DMS 273 (cell line): ENCODE measurements around the gene ZNF491.
A peak's percentile ranks its signal among the peaks of the same experiment; 100 is the strongest.
"Not testable (repeated sequence)": the region's sequence is repeated elsewhere in the genome, so short reads cannot be mapped to it uniquely, and the experiment has no call there.

Experiments
- DNase-seq: peaks from one replicate; lab custom pipeline; 2025; ENCODE audit not compliant: unreplicated experiment; lab: John Stamatoyannopoulos, UW

Gene ZNF491

DNA sequence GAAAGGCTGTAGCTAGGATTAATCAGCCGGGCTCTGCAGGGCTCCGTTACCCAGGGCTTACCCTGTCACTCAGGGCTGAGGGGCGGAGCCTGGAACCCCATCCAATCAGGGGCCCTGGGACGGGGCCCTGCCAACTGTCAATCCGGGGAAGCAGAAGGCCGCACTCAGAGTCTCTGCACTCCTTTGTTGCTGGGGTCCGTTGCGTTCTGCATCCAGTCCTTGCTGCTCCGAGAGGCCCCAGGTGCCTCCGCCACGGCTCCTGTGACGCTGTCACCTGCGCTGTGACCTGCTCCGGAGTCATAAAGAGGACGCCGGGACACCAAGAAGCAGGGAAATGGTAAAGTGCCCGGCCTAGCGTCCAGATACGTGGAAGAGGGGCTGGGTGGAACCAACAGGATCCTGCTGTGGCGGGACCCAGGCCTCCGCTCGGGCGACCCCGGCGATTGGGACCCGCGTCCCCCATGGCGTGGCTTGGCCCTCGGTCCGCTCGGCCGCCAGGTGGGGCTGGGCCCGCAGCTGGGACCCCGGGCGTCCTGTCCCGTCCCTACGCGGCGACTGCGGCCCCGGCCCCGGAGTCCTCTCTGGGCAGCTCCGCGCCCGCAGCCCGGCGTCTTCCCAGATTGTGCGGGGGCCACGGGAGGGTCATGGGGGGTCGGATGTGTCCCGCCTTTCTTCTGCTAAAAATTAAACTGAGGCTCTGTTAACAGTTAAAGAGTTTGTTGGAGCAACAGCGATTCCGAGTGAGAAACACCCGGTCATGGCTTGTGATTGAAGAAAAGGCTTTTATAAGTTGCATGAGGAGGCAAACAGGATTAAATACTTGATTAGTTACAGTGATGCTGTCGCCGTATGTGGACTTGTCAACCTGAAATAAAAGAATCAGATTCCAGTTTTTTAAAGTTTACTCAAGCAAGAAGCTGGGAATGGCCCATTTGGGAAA, at the start of gene ZNF491:
Gene ZNF491 (plus strand): TSS at position 133 of the 940 bp plus-strand sequence. CDS start 7,431 bp downstream, outside the sequence.
- peak; percentile 97 for DNase-seq

DNA sequence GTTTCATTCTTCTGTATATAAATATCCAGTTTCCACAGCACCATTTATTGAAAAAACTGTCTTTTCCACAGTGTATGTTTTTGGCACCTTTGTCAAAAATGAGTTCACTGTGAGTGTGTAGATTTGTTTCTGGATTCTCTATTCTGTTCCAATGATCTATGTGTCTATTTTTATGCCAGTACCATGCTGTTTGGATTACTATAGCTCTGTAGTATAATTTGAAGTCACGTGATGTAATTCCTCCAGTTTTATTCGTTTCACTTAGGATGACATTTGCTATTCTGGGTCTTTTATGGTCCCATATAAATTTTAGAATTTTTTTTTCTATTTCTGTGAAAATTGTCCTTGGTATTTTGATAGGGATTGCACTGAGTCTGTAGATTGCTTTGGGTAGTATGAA, 48.6 kb upstream of the ZNF491 start:
- DNase-seq: no peak

DNA sequence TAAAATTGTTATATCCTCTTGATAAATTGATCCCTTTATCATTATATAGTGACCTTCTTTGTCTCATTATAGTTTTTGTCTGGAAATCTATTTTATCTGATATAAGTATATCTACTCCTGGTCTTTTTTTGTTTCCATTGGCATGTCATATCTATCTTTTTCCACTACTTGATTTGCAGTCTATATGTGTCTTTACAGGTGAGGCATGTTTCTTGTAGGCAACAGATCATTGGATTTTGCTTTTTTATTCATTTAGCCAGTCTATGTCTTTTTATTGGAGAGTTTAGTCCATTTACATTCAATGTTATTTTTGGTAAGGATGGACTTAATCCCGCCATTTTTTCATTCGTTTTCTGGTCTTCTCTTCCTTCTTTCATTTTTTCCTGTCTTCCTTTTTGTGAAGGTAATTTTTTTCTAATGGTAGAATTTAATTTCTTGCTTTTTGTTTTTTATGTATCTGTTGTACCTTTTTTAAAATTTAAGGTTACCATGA, 46.0 kb upstream of the ZNF491 start:
- no peak for DNase-seq

DNA sequence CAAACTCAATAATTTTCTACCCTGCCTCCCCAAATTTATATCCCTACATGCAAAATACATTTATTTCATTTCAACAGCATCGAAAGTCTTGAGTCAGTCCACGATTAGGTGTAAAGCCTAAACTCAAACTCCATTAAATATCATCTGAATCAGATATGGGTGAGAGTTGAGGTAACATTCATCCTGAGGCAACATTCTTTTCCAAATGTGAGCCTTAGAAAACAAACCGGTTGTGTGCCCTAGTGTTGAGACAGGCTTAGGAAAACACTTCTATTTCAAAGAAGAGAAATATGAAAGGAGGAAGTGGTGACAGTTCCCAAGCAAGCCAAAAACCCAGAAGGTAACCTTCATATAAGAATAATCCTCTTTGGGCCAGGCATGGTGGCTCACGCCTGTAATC, 43.7 kb upstream of the ZNF491 start:
- DNase-seq: no peak

DNA sequence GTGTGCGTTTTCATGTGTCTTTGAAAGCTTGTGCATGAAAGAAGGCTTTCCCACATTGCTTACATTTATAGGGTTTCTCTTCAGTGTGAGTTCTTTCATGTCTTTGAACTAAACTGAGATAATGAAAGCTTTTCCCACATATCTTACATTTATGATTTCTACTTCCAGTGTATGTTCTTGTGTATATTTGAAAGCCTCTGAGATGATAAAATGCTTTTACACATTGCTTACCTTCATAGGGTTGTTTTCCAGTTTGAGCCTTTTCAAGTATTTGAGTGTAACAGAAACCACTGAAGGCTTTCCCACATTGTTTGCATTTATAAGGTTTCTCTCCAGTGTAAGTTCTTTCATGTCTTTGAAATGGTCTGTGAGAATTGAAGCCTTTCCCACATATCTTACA, 41.4 kb upstream of the ZNF491 start:
- DNase-seq: no peak

DNA sequence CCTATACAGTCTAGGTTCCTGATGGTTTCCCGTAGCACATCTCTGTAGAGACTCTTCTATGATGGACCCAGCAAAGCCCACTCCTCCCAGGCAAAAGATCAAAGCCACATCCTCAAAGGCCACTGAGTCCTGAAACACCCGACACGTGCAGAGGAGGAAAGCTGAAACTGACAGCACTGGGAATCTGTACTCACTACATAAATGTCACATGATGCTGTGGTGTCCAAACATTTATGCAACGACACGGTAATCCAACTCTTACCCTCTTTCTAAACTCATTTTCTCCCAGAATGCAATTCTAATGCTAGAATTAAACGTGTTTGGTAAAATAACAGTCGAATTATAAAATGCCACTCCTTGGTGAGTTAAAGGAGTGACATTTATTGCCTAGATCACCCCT, 38.5 kb upstream of the ZNF491 start:
- DNase-seq: no peak

DNA sequence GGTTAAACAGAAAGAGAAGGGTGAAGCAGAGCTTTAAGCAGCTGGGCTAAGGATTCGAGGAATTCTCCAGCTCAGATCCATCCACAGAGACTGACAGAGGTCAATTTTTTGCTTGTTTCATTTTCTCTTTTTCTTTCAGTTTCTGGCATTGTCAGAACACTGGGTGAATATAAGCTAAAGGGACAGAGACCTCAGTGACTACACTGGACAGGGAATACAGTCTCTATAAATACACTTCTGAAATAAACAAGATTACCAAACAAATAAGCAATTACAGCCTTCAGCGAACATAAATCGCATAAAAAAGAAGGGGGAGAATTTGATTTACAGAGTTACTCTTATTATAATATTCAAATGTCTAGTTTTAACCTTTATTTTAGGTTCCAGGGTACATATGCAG, 35.2 kb upstream of the ZNF491 start:
- no peak for DNase-seq

DNA sequence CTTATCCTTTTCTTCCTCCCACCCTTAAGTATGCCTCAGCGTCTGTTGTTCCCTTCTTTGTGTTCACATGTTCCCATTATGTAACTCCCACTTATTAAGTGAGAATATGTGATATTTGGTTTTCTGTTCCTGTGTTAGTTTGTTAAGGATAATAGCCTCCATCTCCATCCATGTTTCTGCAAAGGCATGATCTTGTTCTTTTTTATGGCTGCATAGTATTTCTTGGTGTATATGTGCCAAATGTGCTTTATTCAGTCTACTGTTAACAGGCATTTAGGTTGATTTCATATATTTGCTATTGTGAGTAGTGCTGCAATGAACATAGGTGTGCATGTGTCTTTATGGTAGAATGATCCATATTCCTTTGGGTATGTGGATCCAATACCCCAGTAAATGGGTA, 34.7 kb upstream of the ZNF491 start:
- DNase-seq: no peak

DNA sequence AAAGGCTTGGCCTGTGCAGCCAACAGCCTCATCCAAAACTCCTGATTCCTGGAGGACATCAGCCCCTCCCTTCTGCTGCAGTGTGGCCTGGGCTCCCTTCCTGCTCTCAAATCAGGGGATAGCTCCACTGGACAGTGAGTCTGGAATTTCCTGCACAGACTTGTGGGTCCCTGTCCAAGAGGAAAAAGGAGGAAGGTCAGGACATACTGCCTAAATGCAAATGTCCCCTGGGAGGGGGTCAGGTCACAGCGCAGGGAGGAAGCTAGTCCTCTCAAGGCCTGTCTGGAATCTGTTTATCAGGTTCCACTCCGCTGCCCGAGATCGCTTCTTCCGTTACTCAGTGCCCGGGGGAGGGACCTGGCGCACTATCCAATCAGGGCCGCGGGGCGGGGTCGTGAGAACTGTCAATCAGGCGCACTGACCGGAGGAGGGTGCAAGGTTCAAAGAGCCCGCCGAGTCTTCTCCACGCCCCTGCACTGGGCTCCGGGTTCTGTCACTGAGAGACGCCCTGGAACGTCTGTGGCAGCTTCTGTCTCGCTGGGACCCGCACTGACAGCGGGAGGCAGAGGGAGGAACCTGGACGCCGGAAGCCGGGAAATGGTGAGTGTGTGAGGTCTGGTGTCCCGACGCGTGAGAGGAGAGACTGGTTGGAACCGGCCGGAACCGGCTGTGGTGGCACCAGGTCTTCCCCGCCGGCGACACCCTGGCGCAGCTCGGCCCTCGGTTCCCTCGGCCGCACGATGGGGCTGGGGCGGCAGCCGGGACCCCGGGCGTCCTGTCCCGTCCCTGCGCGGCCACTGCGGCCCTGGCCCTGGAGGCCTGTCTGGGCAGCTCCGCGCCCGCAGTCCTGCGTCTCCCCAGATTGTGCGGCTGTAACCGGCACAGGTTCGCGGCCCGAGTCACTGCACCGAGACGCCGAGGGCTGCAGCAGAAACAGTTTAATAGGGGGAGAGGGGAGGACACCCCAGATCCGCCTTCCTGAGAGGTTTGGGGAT, 31.4 kb upstream of the ZNF491 start, which contains the start of gene ZNF441:
Gene ZNF441 (plus strand): TSS at position 404 of the 995 bp plus-strand sequence. CDS start 194 bp downstream, at position 598.
- DNase-seq: peak; percentile 97

DNA sequence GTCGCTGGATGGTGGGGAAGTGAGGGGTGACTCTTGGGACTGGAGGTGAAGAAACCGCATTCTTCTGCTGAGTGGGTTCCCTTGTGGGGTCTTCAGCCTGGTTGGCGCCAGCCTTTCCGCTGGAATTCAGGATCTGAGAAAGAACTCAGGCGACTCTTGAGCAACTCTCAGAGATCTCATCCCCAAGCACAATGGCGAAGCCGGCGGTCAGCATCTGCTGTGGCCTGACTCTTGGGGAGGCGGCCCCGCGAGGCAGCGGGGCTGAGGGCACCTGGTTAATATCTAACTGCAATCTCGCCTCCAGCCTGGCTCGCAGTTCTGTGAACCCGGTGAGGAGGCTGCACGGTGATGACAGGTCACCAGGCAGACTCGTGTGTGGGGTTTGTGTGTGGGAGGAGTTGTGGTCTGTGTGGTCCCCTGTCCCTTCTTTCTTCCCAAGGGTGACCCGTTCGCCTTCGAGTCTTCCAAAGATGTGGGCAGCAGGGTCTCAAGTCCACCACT, 30.6 kb upstream of the ZNF491 start:
- DNase-seq: peak; percentile 43

DNA sequence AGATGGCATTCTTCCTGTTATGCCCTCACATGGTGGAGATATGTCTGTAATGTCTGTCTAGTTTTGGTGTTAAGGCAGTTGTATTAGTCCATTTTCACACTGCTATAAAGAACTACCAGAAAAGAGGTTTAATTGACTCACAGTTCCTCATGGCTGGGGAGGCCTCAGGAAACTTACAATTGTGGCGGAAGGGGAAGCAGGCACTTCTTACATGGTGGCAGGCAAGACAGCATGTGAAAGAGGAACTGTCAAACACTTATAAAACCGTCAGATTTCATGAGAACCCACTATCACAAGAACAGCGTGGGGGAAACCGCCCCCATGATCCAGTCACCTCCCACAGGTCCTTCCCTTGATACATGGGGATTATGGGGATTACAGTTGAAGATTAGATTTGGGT, 28.3 kb upstream of the ZNF491 start:
- no peak for DNase-seq

DNA sequence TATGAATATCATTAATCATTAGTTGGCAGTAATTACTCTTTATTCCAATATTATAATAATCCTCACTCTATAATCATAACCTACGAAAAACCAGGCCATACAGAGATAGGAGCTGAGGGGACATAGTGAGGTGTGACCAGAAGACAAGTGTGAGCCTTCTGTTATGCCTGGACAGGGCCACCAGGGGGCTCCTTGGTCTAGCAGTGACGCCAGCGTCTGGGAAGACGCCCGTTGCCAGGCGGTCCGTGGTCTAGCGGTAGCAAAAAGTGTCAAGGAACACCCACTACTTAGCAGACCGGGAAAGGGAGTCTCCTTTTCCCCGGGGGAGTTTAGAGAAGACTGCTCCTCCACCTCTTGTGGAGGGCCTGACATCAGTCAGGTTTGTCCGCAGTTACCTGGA, 26.8 kb upstream of the ZNF491 start:
- DNase-seq: peak; percentile 9

DNA sequence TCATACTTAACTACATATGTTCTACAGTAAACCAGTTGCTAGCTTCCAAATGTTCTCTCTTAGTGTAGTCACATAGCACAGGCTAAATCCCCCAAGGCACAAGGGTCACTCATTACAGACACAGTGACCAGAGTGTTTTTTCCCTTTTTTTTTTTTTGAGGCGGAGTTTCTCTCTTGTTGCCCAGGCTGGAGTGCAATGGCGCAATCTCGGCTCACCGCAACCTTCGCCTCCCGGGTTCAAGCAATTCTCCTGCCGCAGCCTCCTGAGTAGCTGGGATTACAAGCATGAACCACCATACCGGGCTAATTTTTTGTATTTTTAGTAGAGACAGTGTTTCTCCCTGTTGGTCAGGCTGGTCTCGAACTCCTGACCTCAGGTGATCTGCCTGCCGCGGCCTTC, 21.7 kb upstream of the ZNF491 start:
- not testable (repeated sequence) for DNase-seq

DNA sequence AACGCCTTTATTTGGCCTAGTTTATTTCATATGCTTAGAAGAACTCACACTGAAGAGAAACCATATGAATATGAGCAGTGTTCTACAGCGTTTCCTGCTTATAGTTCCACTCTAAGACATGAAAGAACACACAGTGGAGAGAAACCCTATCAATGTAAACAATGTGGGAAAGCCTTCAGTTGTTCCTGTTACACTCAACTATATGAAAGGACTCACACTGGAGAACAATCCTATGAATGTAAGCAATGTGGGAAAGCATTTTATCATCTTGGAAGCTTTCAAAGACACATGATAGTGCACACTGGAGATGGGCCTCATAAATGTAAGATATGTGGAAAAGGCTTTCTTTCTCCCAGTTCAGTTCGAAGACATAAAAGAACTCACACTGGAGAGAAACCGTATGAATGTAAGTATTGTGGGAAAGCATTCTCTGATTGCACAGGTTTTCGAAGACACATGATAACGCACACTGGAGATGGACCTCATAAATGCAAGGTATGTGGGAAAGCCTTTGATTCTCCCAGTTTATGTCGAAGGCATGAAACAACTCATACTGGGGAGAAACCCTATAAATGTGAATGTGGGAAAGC, 17.8 kb upstream of the ZNF491 start:
- DNase-seq: no peak

DNA sequence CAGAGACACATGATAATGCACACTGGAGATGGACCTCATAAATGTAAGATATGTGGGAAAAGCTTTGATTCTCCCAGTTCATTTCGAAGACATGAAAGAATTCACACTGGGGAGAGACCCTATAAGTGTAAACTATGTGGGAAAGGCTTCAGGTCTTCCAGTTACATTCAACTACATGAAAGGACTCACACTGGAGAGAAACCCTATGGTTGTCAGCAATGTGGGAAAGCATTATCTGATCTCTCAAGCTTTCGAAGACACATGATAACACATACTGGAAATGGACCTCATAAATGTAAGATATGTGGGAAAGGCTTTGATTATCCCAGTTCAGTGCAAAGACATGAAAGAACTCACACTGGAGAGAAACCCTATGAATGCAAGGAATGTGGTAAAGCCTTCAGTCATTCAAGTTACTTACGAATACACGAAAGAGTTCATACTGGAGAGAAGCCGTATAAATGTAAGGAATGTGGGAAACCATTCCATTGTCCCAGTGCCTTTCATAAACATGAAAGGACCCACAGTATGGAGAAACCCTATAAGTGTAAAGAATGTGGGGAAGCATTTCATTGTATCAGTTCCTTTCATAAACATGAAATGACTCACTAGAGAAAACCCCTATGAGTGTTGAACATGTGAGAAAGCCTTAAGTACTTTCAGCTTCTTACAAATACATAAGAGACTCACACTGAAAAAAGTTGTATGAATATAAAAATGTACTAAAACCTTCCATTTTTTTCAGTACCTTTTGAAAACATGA, 16.8 kb upstream of the ZNF491 start:
- DNase-seq: peak; percentile 23

DNA sequence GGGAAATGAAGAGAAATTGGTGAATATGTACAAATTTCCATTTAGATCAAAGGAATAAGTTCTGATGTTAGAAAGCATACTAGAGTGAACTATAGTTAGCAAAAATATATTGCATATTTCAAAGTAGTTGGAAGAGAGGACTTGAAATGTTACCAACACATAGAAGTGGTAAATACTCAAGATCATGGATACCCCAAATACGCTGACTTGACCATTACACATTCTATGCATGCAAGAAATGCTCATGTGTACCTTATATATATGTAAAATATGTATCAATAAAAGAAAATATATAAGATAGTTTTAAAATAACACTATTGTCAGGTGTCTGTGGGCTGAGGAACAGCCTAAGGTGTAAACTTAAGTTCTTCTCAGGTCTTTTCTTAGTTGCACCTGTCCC, 14.6 kb upstream of the ZNF491 start:
- no peak for DNase-seq

DNA sequence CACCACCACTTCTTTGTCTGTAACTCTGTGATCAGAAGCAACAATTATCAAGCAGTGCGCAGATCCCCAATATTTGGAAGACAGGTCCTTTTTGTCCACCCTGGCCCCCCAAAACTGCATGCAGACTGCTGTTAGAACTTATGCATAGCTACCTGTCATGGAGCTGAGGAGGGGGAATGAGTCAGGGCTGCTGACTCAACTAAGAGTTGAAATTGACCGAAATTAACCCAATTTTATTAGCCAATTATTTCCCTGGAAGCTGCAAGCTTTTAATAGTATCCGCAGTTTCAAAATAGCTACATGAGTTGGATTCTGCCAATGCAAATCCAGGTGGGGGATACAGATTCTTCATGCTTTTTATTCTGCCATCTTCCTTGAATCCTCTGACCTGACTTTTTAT, 14.0 kb upstream of the ZNF491 start:
- no peak for DNase-seq

DNA sequence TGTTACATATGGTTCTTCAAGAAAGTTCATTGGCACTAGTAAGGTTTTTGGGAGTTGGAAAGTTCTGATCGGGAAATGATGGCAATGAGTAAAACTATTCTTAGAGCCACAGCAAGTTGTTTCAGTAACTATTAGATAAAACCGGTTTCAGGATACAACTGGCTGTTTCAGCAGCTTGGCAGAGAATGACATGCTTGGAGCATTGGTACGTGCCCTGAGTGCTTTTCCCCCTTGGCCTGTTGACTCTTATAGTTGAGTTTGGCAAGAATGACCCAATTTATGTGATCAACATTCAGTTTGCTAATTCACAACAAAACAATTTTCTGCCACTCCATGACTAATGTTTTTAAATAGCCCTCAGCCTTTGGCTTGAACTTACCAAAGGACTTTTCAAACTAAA, 10.8 kb upstream of the ZNF491 start:
- no peak for DNase-seq

DNA sequence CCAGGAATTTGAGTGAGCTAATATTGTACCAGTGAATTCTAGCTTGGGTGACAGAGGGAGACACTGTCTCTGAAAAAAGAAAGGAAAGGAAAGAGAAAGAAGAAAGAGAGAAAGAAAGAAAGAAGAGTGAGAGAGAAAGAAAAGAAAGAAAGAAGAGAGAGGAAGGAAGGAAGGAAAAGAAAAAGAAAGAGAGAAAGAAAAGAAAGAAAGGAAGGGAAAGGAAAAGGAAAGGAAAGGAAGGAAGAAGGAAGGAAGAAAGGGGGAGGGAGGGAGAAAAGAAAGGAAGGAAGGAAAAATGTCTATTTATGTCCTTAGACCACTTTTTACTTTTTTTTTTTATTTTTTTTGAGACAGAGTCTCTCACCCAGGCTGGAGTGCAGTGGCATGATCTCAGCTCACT, 5.4 kb upstream of the ZNF491 start:
- DNase-seq: no peak

DNA sequence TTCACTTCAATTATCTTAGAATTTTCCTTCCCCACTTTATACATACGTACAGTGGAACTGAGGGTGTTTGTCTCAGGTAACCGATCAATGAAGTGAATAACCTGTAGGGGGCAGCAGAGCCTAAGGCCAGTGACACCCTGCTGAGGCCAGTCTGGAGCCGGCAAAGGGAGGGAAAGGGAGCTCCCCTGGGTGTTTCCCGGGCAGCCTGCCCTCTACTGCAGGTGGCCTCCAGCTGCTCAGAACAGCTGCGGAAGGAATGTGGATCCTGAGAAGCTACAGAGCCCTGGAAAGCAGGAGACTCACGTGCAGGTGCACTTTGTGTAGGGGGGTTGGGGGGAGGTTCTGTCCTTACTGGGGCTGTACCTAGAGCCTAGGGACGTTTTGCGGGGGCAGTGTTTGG, 832 bp upstream of the ZNF491 start:
- peak; percentile 96 for DNase-seq
